Ovary (tissue), 9 donors: Measurements from ENCODE around the gene CCND1. TPM values are rescaled to one million over a fixed set of nuclear protein-coding genes. Genes with fewer than 3 reads are reported as not detected.

ENCODE experiments used
- DNase-seq, 5 donors: peaks; one replicate each; pipeline ENCODE4 v3.0.0-alpha.2; 2019 to 2020
- H3K27ac ChIP-seq, 2 donors: fragments of 200-600 bp; one replicate each; pipeline versions ENCODE4 v1.5.1 to v1.8.0; 2019 to 2022
- H3K27me3 ChIP-seq: fragments of 200-600 bp; one replicate; pipeline ENCODE4 v1.8.0; 2022
- H3K36me3 ChIP-seq: fragments of 200-600 bp; sonication (generic); one replicate; pipeline ENCODE4 v1.5.1; 2019
- H3K4me1 ChIP-seq: one replicate; pipeline ENCODE4 v1.8.1; 2013; ENCODE audit warnings: mild to moderate bottlenecking, moderate library complexity; ENCODE audit not compliant: insufficient read depth
- H3K4me3 ChIP-seq: fragments of 200-600 bp; sonication (generic); one replicate; pipeline ENCODE4 v1.5.1; 2017
- H3K9me3 ChIP-seq, 2 donors: fragments of 200-600 bp in 1 of 2; sonication (generic) in 1 of 2; one replicate each; pipeline versions ENCODE4 v1.5.1 to v1.8.1; 2013 to 2019; ENCODE audit warnings: mild to moderate bottlenecking in 1 of 2, moderate library complexity in 1 of 2
- EP300 ChIP-seq: sonication (generic); formaldehyde crosslinking; IDR thresholded peaks from one replicate; pipeline ENCODE4 v1.6.1; 2017; ENCODE audit warnings: antibody characterized with exemption
- POLR2A ChIP-seq: fragments of 450-650 bp; IDR thresholded peaks from one replicate; pipeline ENCODE4 v1.6.1; 2017; ENCODE audit warnings: antibody characterized with exemption, mild to moderate bottlenecking, moderate library complexity
- WGBS, 3 donors: extraction: QIAGEN DNeasy Blood & Tissue Kit in 1 of 3; methylation state at CpG; one replicate each; pipeline versions ENCODE4 v1.1.5 to v1.1.7; 2013 to 2017; 5-methylcytosine and 5-hydroxymethylcytosine counted together
- intact Hi-C, 4 donors: fragments of 100-400 bp; cut with DNase I; formaldehyde crosslinking; loops; one replicate each; pipeline versions ENCODE4 v1.11.0 to v1.15.1; 2022 to 2023
- polyA plus RNA-seq, 2 donors: library from polyadenylated mRNA; stranded (reverse); fragments of 200-250 nt in 1 of 2; fragments of 350-450 nt in 1 of 2; fragmentation: Illumina TruSeq in 1 of 2; extraction: RNeasy Lipid Tissue Mini Kit (QIAGEN cat#74804) in 1 of 2; gene quantifications; one replicate each; pipeline ENCODE4 v1.2.3, GENCODE V29; 2013 to 2014
- total RNA-seq, 7 donors: library from RNA; depleted of rRNA in 2 of 7; stranded (reverse); fragments of >200 nt in 2 of 7; fragmentation: NEBNext Ultra II Directional in 3 of 7; extraction: Animal tissue kit (Norgen Biotek cat#: 25700) in 3 of 7; gene quantifications; one replicate each; pipeline versions ENCODE4 v1.1.0 to v1.2.4, GENCODE V29; 2016 to 2023
- TF ChIP-seq, protein P1 (sequence below), 3 donors: fragments of 450-650 bp in 2 of 3; fragments of 200-600 bp in 1 of 3; IDR thresholded peaks; one replicate each; pipeline versions ENCODE4 v1.5.1 to v1.8.0; 2016 to 2022; ENCODE audit warnings: antibody characterized with exemption in 3 of 3, mild to moderate bottlenecking in 1 of 3
- donor health status: DM: no; HTN: no; CAD: no; lungs with moderate emphysema.
- donor health status: DM: no; HTN: no; CAD: no.
- donor health status: Bipolar disorder and iron deficiency.
- donor health status: DM: yes; HTN: yes; CAD: no.
- donor health status: DM: no; HTN: no; CAD: no.
- donor health status: DM: yes; HTN: yes; CAD: no.

The CCND1 gene
- total and polyA plus RNA-seq, 9 donors = 3.4 to 58.9 (median 19.2) TPM

- no peak overlapping the region for H3K4me3 ChIP-seq
- WGBS, 3 donors = 77 to 93% (median 91%) methylated on average over 1 of the region's 1 CpG
- intact Hi-C loops = loop anchor here in 1 of 4 donors (10.0 kb wide), 1 partner anchor 689 kb away; no protein-coding TSS in a partner anchor
- no peaks in the 10 kb centered on the region for H3K4me1 ChIP-seq
- TF ChIP-seq EP300 (no peak), POLR2A (no peak)
- TF ChIP-seq, protein P1, sequence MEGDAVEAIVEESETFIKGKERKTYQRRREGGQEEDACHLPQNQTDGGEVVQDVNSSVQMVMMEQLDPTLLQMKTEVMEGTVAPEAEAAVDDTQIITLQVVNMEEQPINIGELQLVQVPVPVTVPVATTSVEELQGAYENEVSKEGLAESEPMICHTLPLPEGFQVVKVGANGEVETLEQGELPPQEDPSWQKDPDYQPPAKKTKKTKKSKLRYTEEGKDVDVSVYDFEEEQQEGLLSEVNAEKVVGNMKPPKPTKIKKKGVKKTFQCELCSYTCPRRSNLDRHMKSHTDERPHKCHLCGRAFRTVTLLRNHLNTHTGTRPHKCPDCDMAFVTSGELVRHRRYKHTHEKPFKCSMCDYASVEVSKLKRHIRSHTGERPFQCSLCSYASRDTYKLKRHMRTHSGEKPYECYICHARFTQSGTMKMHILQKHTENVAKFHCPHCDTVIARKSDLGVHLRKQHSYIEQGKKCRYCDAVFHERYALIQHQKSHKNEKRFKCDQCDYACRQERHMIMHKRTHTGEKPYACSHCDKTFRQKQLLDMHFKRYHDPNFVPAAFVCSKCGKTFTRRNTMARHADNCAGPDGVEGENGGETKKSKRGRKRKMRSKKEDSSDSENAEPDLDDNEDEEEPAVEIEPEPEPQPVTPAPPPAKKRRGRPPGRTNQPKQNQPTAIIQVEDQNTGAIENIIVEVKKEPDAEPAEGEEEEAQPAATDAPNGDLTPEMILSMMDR (IDR thresholded peaks at IDR 0.05) = no peak
- H3K36me3 ChIP-seq = no peaks in the 10 kb centered on the region
- H3K27me3 ChIP-seq = no peaks in the 10 kb centered on the region
- DNase-seq = no peak
- H3K9me3 ChIP-seq = peaks cover 0 to 2% of the 10 kb centered on the region in 2 donors
- H3K27ac ChIP-seq = no peak overlapping the region
Observed at GRCh38 chr11:69624293-69624692, 16.7 kb upstream of the CCND1 start.

DNA sequence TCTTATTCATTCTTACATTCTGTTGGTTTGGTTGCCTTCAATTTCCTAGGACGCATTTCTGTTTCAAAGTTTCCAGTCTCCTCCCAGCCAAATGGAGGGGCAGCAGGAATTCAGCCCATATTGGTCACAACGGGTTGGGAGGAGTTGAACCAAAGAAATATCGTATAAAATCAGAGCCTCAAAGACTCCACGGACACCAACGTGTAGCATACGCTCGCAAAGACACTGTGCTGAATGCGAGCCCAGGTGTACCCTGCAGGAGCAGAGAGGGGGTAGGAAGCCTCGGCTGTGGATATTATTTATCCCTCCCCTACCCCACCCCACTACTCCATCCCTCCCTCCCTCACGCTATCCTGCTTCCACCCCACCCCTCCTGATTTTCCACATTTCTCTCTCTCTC, 15.5 kb upstream of the CCND1 start:
- Histone ChIP-seq H3K4me1 (no peaks in the 10 kb centered on the region), H3K9me3 (peaks cover 0 to 3% of the 10 kb centered on the region in 2 donors), H3K36me3 (no peaks in the 10 kb centered on the region), H3K4me3 (no peak overlapping the region), H3K27me3 (no peaks in the 10 kb centered on the region), H3K27ac (no peak overlapping the region)
- DNase-seq = no peak
- intact Hi-C loops = loop anchor here in 1 of 4 donors (10.0 kb wide), 1 partner anchor 691 kb away; no protein-coding TSS in a partner anchor
- WGBS, 3 donors = 74 to 79% (median 79%) methylated on average over 10 of the region's 10 CpGs
- TF ChIP-seq, protein P1 (IDR thresholded peaks at IDR 0.05) = no peak
- TF ChIP-seq POLR2A (no peak), EP300 (no peak)

DNA sequence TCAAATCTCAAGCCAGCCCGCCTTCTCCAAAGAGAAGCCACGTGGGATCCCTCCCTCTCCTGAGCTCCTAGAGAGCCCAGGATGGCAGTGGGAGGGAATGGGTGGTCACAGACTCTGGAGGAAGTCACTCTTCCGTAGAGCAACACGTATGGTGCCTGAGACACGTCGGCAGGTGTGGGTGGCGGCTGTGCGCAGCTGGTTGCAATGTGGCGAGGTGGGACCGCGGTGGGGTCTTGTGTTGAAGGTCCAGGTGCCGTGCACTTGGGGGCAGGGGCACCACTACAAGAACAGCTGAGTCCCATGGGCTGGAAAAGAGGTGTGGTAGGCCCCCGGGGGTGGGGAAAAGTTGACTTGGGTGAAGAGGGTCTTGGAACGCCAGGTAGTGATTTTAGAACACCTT, 13.4 kb upstream of the CCND1 start:
- intact Hi-C loops = loop anchor here in 1 of 4 donors (10.0 kb wide), 1 partner anchor 693 kb away; no protein-coding TSS in a partner anchor
- H3K4me1 ChIP-seq = no peaks in the 10 kb centered on the region
- TF ChIP-seq POLR2A (no peak), EP300 (no peak)
- TF ChIP-seq, protein P1 (IDR thresholded peaks at IDR 0.05) = no peak
- H3K36me3 ChIP-seq = no peaks in the 10 kb centered on the region
- H3K27ac ChIP-seq = no peak overlapping the region
- peaks cover 0 to 3% of the 10 kb centered on the region in 2 donors for H3K9me3 ChIP-seq
- WGBS, 3 donors = 74 to 85% (median 78%) methylated on average over 14 of the region's 14 CpGs
- DNase-seq = no peak
- no peak overlapping the region for H3K4me3 ChIP-seq
- no peaks in the 10 kb centered on the region for H3K27me3 ChIP-seq

DNA sequence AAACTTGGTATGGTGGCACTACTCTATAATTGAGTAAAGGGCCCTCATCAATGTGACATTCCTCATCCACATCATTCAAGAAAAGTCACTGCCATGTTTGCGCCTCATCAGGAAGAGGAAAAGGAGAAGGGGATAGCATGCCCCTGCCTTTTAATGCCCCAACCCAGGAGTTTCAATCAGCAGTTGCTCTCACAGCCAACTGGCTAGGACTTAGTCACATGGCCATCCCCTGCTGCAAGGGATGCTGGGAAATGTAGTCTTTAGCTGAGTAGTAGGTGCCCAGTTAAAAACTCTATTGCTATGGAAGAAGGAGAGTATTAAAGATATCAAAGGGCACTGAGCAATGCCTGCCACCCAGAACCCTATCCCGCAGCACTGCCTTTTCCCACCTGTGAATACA, 10.9 kb upstream of the CCND1 start:
- peaks cover 0 to 3% of the 10 kb centered on the region in 2 donors for H3K9me3 ChIP-seq
- no peaks in the 10 kb centered on the region for H3K27me3 ChIP-seq
- intact Hi-C loops = no loop called here
- no peaks in the 10 kb centered on the region for H3K4me1 ChIP-seq
- no peak for DNase-seq
- H3K4me3 ChIP-seq = no peak overlapping the region
- WGBS, 3 donors = 94 to 98% (median 97%) methylated on average over 2 of the region's 2 CpGs
- TF ChIP-seq POLR2A = no peak
- TF ChIP-seq, protein P1 (IDR thresholded peaks at IDR 0.05) = no peak
- TF ChIP-seq EP300 = no peak
- no peak overlapping the region for H3K27ac ChIP-seq
- H3K36me3 ChIP-seq = no peaks in the 10 kb centered on the region
